GM18951 (cell line): Measurements from ENCODE around the gene OR10J1.
"Not testable (repeated sequence)": the region's sequence is repeated elsewhere in the genome, so short reads cannot be mapped to it uniquely, and the experiment has no call there.

Experiments
- POLR2A ChIP-seq: IDR thresholded peaks from 4 replicates; pipeline ENCODE4 v1.6.1; 2011; ENCODE audit warnings: mild to moderate bottlenecking; ENCODE audit not compliant: insufficient read length, insufficient read depth; ENCODE audit errors: extremely low read depth
- in situ Hi-C: fragments of 300-500 bp; cut with MboI; formaldehyde crosslinking; loops from one replicate; pipeline ENCODE4 v1.12.0; 2022; ENCODE audit warnings: low sequenced_read_pairs, mixed read lengths, inconsistent platforms; ENCODE audit not compliant: unreplicated experiment

OR10J1 gene

DNA sequence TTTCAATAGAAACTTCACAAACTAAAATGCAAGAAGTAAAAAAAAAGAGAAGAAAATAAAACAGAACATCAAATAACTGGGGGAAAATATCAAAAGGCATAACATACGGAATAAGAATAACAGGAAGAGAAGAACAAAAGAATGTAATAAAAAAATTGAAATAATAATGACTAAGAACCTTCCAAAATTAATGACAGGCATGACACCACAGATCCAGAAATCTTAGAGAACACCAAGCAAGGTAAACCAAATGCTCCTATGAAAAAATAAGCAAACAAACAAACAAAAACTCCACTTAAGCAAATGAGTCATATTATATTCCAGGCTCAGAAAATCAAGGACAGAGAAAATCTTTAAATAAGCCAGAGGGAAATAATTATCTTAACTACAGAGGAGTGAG is 8.7 kb downstream of the OR10J1 start:
- no peak for TF ChIP-seq POLR2A
- in situ Hi-C loops: no loop called here

GRCh38 chr1:159449605-159450004 is 10.1 kb downstream of the OR10J1 start:
- in situ Hi-C loops: not testable (repeated sequence)

DNA sequence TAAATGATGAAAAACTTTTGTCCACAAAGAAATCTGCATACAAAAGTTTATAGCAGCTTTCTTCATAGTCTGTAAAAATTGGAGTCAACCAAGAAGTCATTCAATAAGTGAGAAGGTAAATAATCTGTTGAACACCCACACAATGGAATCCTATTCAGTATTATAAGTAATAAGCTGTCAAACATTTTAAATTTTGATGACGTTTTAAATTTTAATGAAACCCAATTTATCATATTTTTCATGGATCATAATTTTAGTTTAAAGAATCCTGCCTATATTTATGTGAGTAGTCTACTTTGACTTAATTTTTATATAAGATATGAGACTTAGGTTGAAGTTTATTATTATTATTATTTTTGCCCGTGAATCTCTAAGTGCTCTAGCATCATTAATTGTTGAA is 20.0 kb downstream of the OR10J1 start:
- no peak for TF ChIP-seq POLR2A
- in situ Hi-C loops: no loop called here

DNA sequence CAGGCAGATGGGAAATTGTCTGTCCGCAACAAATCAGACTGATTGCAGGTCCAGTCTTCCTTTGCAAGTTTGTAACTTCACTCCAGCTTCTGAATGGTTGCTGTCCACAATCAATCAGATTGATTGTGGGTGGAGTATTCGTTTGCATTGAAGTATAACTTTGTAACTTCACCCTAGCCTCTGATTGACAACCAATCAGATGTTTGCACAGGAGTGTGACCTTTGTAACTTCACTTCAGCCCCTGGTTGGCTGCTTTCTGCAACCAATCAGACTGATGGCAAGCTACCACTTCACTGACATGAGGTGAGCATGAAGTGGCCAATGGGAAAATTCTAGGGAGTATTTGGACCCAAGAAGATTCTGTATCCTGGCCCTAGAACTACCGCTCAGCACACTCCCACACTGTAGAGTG is 25.7 kb downstream of the OR10J1 start:
- TF ChIP-seq POLR2A: no peak

GRCh38 chr1:159468321-159468720 is 28.8 kb downstream of the OR10J1 start:
- in situ Hi-C loops: no loop called here
- no peak for TF ChIP-seq POLR2A

More for the DNA sequence above, 25.7 kb downstream of the OR10J1 start:
- in situ Hi-C loops: no loop called here

GRCh38 chr1:159469921-159470533 is 30.5 kb downstream of the OR10J1 start:
- in situ Hi-C loops: no loop called here
- TF ChIP-seq POLR2A: no peak

- in situ Hi-C loops: no loop called here
- no peak for TF ChIP-seq POLR2A
Observed at GRCh38 chr1:159473335-159473734, 33.8 kb downstream of the OR10J1 start.

DNA sequence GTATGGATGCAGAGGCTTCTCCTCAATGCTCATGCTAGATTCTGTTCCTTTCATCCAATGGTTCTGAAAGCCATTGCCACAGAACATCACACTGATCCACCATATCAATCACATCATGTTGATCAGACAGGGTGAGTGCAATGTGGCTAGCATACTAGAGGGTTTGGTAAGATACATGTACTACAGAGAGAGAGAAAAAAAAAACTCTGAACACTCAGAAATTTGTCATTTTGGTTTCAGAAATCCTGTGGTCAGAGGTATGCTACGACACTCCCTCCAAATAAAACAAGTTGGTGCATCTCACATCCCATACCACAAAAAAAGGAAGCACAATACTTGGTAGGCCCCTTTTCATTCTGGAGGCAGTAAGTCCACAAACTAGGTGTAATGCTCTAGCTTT is 35.4 kb downstream of the OR10J1 start:
- in situ Hi-C loops: no loop called here
- TF ChIP-seq POLR2A: no peak

GRCh38 chr1:159483501-159483900 is 44.0 kb downstream of the OR10J1 start:
- no peak for TF ChIP-seq POLR2A
- in situ Hi-C loops: no loop called here
